Retinal pigment epithelial cell (primary cell): ENCODE results near the gene CORT.

Experiments used
- DNase-seq: peaks from one replicate; pipeline ENCODE4 v3.0.0-alpha.2; 2010; ENCODE audit warnings: low read depth
- H3K4me3 ChIP-seq: 2 replicates; pipeline ENCODE4 v1.5.1; 2011; ENCODE audit warnings: mild to moderate bottlenecking, low read length, control low read depth, moderate library complexity
- CTCF ChIP-seq: conservative IDR thresholded peaks from 2 replicates; pipeline ENCODE4 v1.5.1; 2011; ENCODE audit warnings: low read depth, low read length, control low read depth, inconsistent platforms

Gene CORT

DNA sequence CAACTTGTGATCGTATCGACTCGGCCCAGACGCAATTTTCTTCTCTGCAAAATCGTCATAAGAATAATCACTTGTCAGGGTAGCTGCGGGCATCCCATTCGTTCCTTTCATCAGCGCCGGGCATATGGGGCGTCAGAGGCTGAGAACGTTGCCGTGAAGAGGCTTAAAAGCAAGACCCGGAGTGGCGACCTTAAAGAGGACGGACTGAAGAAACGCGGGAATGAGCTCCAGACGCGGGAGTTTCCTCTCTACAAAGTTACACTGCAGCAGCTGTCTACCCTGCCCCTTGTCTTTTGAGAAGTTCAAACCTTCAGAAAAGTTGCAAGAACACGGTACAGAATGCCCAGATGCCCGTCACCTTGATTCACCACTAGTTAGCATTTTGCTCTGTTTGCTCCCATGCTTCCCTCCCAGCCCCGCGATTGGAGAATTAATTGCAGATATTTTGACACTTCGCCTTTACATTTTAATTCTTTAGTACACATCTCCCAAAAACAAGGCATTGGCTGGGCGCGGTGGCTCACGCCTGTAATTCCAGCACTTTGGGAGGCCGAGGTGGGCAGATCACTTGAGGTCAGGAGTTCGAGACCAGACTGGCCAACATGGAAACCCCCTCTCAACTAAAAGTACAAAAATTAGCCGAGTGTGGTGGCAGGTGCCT, 18.6 kb upstream of the CORT start:
- H3K4me3 ChIP-seq: peak overlapping the region; percentile 78
- no peak for TF ChIP-seq CTCF
- no peak for DNase-seq

- no peak for TF ChIP-seq CTCF
- no peak for DNase-seq
- no peak overlapping the region for H3K4me3 ChIP-seq
These were observed 16.7 kb upstream of the CORT start for GRCh38 chr1:10432910-10433700.

GRCh38 chr1:10433790-10434189, 16.0 kb upstream of the CORT start:
- no peak overlapping the region for H3K4me3 ChIP-seq
- no peak for DNase-seq
- TF ChIP-seq CTCF: no peak

DNA sequence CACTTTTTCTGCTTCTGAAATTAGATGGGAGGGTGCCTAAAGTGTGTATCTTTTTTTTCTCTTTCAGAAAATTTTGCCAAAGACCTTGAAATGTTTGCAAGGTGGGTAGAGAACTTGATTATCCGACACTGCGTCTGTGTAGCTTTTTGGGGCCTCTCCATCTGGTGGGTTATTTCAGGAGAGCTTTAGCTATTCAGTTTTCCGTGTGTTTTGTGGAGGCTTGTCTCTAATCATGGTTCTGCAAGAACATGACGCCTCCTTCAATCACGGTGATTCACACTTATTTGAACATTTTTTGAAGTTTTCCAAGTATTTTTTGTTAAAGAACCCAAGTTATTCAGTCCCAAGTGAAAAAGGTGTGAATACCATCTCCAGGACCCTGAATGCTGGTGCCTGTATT, 15.2 kb upstream of the CORT start:
- no peak for DNase-seq
- H3K4me3 ChIP-seq: no peak overlapping the region
- no peak for TF ChIP-seq CTCF

GRCh38 chr1:10437052-10437451, 12.8 kb upstream of the CORT start:
- no peak for TF ChIP-seq CTCF
- no peak overlapping the region for H3K4me3 ChIP-seq
- DNase-seq: no peak

- TF ChIP-seq CTCF: no peak
- DNase-seq: no peak
- no peak overlapping the region for H3K4me3 ChIP-seq
These were observed 11.1 kb upstream of the CORT start for GRCh38 chr1:10438677-10439163.

GRCh38 chr1:10440305-10440704, 9.5 kb upstream of the CORT start:
- DNase-seq: no peak
- no peak overlapping the region for H3K4me3 ChIP-seq
- no peak for TF ChIP-seq CTCF
